ENCODE measurements around the gene C20orf96.
"Not testable (repeated sequence)": the region's sequence is repeated elsewhere in the genome, so short reads cannot be mapped to it uniquely, and the experiment has no call there.

The C20orf96 gene

DNA sequence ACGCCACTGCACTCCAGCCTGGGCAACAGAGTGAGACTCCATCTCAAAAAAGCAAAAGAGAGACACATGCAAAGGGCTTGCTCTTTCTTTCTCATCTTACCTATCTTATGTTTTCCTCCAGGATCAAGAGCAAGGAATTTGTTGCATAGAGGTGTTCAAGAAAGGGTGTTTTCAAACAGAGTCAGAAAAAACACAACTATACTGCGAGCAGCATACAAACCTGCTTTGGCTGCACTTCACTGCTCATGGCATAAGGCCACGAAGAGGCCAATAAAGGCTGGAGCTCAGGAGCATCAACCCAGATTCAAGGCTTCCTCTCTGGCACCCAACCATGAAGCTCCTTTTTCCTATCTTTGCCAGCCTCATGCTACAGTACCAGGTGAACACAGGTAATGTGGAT, 63.6 kb downstream of the C20orf96 start, which contains the start of gene DEFB129:
Gene DEFB129 (plus strand): TSS at position 301 of the 400 bp plus-strand sequence. CDS start 31 bp downstream, at position 332.
- H3K27ac Mint-ChIP-seq = no peak within 1 kb of the TSS
- H3K4me1 Mint-ChIP-seq = no peaks in the 10 kb centered on the region
- peaks cover 29% of the 10 kb centered on the region for H3K27me3 Mint-ChIP-seq (ENCODE audit: low read depth, poor library complexity)
- no peak for DNase-seq
- no peaks in the 10 kb centered on the region for H3K36me3 Mint-ChIP-seq (ENCODE audit: low read depth)
- no peak within 1 kb of the TSS for H3K4me3 Mint-ChIP-seq
- H3K9me3 Mint-ChIP-seq = no peaks in the 10 kb centered on the region
- TF ChIP-seq, protein P1, sequence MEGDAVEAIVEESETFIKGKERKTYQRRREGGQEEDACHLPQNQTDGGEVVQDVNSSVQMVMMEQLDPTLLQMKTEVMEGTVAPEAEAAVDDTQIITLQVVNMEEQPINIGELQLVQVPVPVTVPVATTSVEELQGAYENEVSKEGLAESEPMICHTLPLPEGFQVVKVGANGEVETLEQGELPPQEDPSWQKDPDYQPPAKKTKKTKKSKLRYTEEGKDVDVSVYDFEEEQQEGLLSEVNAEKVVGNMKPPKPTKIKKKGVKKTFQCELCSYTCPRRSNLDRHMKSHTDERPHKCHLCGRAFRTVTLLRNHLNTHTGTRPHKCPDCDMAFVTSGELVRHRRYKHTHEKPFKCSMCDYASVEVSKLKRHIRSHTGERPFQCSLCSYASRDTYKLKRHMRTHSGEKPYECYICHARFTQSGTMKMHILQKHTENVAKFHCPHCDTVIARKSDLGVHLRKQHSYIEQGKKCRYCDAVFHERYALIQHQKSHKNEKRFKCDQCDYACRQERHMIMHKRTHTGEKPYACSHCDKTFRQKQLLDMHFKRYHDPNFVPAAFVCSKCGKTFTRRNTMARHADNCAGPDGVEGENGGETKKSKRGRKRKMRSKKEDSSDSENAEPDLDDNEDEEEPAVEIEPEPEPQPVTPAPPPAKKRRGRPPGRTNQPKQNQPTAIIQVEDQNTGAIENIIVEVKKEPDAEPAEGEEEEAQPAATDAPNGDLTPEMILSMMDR (IDR thresholded peaks at IDR 0.05) = no peak

GRCh38 chr20:225879-226278, 64.7 kb downstream of the C20orf96 start:
- H3K27ac Mint-ChIP-seq; H3K9me3 Mint-ChIP-seq; H3K4me1 Mint-ChIP-seq; H3K4me3 Mint-ChIP-seq; DNase-seq; H3K36me3 Mint-ChIP-seq (ENCODE audit: low read depth): not testable (repeated sequence)
- peaks cover 34% of the 10 kb centered on the region for H3K27me3 Mint-ChIP-seq (ENCODE audit: low read depth, poor library complexity)

- H3K4me3 Mint-ChIP-seq = no peak overlapping the region
- no peaks in the 10 kb centered on the region for H3K9me3 Mint-ChIP-seq
- H3K36me3 Mint-ChIP-seq (ENCODE audit: low read depth) = no peaks in the 10 kb centered on the region
- no peaks in the 10 kb centered on the region for H3K4me1 Mint-ChIP-seq
- DNase-seq = no peak
- TF ChIP-seq, protein P1 (IDR thresholded peaks at IDR 0.05) = no peak
- H3K27ac Mint-ChIP-seq = no peak overlapping the region
- H3K27me3 Mint-ChIP-seq (ENCODE audit: low read depth, poor library complexity) = peaks cover 33% of the 10 kb centered on the region
Measured at GRCh38 chr20:221258-221830, 69.2 kb downstream of the C20orf96 start.
